HG02678 (cell line): Measurements from ENCODE around the gene RGS12.

Source experiments
- ATAC-seq: cut with Tn5 transposase; IDR thresholded peaks from one replicate; pipeline ENCODE4 v1.9.1; 2021; ENCODE audit warnings: mild to moderate bottlenecking, moderate library complexity; ENCODE audit not compliant: unreplicated experiment

RGS12 gene

GRCh38 chr4:3307486-3307885 lies 14.7 kb downstream of the RGS12 start:
- ATAC-seq: no peak

GRCh38 chr4:3307891-3308575 lies 15.2 kb downstream of the RGS12 start:
- no peak for ATAC-seq

GRCh38 chr4:3308691-3309090 lies 15.9 kb downstream of the RGS12 start:
- ATAC-seq: no peak

DNA sequence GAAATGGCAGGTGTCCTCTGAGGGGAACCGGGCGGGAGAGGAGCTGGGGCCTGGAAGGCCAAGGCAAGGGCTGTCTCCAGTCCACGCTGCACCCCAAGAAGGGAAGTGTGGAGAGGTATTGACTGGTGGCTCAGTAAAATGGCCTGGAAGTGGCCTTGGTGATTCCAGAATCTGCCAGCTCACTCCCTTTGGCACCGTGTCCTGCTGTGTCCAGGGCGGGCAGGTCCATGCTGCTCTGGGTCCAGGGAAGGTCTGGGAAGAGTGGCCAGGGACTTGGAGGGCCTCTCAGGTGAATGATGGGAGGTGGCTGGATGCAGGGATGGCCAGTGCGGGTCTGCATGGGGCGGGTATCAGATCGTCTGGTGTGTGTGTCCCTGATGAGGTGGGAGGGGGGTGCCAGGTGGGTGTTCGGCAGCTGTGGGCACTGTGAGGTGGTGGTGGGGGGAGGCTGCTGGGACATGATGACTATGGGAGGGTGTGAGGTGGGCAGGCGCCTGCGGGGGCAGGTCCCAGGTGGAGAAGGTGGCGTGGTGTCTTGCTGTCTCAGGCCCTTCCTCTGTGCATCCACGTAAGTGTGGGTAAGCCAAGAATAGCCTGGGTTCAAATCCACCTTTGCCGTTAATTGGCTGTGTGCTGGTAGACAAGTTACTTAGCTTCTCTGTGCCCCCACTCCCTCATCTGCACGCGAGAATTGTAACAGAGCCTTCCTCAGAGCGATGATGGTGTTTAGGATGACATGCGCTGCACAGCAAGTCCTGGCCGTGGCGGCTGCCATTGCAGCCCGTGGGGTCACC lies 17.7 kb downstream of the RGS12 start:
- no peak for ATAC-seq

DNA sequence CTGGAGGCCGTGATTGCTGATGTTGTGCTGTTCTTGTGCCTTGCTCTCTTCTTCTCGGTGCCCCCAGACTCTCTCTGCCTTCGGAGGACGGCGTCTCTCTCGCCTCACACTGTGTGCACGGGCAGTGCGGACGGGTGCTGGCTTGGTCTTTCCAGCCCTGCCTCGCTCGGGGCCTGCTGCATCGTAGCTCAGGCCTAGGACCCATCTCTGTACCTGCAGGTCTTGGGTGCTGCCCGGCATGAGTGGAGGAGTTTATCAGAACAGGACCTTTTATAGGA lies 18.2 kb downstream of the RGS12 start:
- ATAC-seq: no peak

- ATAC-seq: no peak
Measured at GRCh38 chr4:3311489-3312171, 18.8 kb downstream of the RGS12 start.

- no peak for ATAC-seq
Measured at GRCh38 chr4:3312362-3312761, 19.5 kb downstream of the RGS12 start.

DNA sequence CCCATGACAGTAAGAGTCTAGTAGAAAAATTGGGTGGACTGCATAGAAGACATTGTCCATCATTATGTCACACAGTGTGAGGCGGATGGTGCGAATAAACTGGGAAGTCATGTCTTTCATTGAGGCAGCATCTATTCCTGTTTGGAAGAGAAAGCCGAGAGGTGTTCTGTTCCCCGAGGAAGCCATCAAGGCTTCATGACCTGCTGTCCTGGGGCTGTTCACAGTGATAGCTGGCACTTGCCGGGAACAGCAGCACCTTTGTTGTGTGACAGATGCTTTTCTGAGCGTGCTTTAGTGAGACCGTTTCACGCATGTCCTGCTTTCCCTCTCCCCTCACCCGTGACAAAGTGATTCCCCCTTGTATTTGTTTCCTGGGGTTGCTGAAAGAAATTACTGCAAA lies 20.3 kb downstream of the RGS12 start:
- no peak for ATAC-seq

- ATAC-seq: no peak
Measured at GRCh38 chr4:3313556-3314228, 20.9 kb downstream of the RGS12 start.

- no peak for ATAC-seq
Measured at GRCh38 chr4:3314706-3315260, 22.0 kb downstream of the RGS12 start.

DNA sequence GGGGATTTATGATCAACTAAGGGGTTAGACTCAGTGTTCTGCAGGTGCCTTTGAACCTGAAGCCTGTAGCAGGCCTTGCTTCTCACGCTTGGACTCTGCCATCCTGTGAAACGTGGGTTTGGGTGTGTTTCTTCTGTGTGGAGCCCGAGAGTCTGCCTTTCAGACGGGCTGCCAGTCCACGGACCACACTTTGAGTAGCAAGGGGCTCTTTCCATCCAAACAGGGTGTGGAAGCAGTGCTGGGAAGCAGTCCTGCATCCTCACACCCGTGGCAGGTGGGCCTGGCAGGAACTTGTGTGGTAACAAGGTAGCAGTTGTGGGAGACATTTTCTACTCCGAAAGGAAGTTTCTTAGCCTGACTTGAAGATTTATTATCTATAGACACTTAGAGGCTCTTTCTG lies 22.7 kb downstream of the RGS12 start:
- no peak for ATAC-seq

GRCh38 chr4:3316146-3316545 lies 23.3 kb downstream of the RGS12 start:
- ATAC-seq: no peak

DNA sequence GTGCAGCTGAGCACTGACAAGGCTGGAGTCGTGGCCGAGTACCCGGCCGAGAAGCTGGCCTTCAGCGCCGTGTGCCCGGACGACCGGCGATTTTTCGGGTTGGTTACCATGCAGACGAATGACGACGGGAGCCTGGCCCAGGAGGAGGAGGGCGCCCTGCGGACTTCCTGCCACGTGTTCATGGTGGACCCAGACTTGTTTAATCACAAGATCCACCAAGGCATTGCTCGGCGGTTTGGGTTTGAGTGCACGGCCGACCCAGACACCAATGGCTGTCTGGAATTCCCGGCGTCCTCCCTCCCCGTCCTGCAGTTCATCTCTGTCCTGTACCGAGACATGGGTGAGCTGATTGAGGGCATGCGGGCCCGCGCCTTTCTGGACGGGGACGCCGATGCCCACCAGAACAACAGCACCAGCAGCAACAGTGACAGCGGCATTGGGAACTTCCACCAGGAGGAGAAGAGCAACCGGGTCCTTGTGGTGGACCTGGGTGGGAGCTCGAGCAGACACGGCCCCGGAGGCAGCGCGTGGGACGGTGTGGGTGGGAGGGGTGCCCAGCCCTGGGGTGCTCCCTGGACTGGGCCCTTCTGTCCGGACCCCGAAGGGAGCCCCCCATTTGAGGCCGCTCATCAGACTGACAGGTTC lies 24.3 kb downstream of the RGS12 start:
- no peak for ATAC-seq

GRCh38 chr4:3317656-3318211 lies 24.9 kb downstream of the RGS12 start:
- ATAC-seq: no peak

GRCh38 chr4:3318561-3319021 lies 25.8 kb downstream of the RGS12 start:
- no peak for ATAC-seq

- ATAC-seq: no peak
Measured at GRCh38 chr4:3320361-3321023, 27.7 kb downstream of the RGS12 start.

GRCh38 chr4:3321295-3321889 lies 28.6 kb downstream of the RGS12 start:
- ATAC-seq: no peak

DNA sequence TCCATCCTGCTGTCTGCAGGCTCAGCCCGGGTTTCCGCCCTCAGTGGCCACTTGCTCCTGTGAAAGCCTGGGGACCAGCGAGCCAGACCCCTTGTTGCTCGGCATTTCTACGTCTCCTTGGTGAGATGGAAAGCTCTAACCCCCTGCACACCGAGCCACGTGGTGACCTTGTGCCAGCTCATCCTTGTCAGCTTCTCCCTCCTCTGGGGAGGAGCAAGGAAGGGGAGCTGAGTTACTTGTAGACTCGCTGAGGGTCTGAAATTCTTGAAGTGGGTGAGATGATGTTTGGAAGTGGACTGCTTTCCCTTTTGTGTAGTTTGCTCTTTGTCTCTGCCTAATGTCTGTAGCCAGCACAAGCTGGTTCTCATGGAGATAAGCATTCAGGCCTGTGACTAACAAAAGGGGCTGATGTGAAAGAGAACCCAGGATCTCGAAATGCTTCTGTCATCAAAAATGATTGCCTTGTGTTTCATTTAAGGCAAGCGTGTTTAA lies 29.3 kb downstream of the RGS12 start:
- ATAC-seq: no peak

DNA sequence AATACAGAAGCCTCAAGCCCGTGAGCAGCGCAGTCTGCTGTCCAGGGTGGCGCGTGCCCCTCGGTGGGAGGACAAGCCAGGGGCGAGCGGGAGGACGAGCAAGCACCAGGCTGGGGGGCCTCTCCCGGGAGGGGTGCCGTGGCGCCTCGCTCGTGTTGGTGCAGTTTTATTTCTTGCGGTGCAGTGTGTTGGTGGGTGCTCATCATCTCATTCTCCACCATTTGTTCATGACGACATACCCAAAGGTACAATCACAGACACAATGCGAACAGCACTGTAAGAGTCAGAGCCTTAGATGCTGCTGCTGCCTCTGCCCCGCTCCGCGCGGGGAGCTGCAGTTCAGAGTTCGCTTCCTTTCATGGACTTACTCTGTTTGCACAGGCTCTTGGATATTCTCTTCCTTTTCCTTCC lies 30.3 kb downstream of the RGS12 start:
- no peak for ATAC-seq
